Stimulated activated naive CD8-positive, alpha-beta T cell treated with anti-CD3 and anti-CD28 coated beads, Interleukin-15, Interleukin-2, amounts not matched to agents 100 ng/mL and 50 ng/mL, for 24 hours (primary cell): ENCODE data around the gene ZMIZ2.
"Not testable (repeated sequence)": the region's sequence is repeated elsewhere in the genome, so short reads cannot be mapped to it uniquely, and the experiment has no call there.

Experiments
- H3K27ac Mint-ChIP-seq: one replicate; pipeline ENCODE4 v1.8.0; 2021; ENCODE audit warnings: mild to moderate bottlenecking, mixed read lengths
- H3K27me3 Mint-ChIP-seq: one replicate; pipeline ENCODE4 v1.8.0; 2021; ENCODE audit warnings: mixed read lengths
- H3K36me3 Mint-ChIP-seq: one replicate; pipeline ENCODE4 v1.8.0; 2021; ENCODE audit warnings: low read depth, mixed read lengths
- H3K4me1 Mint-ChIP-seq: one replicate; pipeline ENCODE4 v1.8.0; 2021; ENCODE audit warnings: low read depth, mixed read lengths
- H3K4me3 Mint-ChIP-seq: one replicate; pipeline ENCODE4 v1.8.0; 2021; ENCODE audit warnings: mild to moderate bottlenecking, mixed read lengths
- H3K9me3 Mint-ChIP-seq: one replicate; pipeline ENCODE4 v1.8.0; 2021; ENCODE audit warnings: mixed read lengths

The ZMIZ2 gene

GRCh38 chr7:44769376-44769775 is 20.7 kb downstream of the ZMIZ2 start:
- Mint-ChIP-seq H3K4me3 (no peak overlapping the region), H3K27ac (peak overlapping the region; percentile 85), H3K9me3 (no peaks in the 10 kb centered on the region), H3K4me1 (peaks cover 42% of the 10 kb centered on the region), H3K36me3 (peaks cover 35% of the 10 kb centered on the region), H3K27me3 (no peaks in the 10 kb centered on the region)

GRCh38 chr7:44769776-44770294 is 21.2 kb downstream of the ZMIZ2 start:
- H3K36me3 Mint-ChIP-seq = peaks cover 32% of the 10 kb centered on the region
- H3K4me3 Mint-ChIP-seq = no peak overlapping the region
- peaks cover 42% of the 10 kb centered on the region for H3K4me1 Mint-ChIP-seq
- peak overlapping the region; percentile 85 for H3K27ac Mint-ChIP-seq
- H3K9me3 Mint-ChIP-seq = no peaks in the 10 kb centered on the region
- no peaks in the 10 kb centered on the region for H3K27me3 Mint-ChIP-seq

GRCh38 chr7:44771358-44771757 is 22.7 kb downstream of the ZMIZ2 start:
- Mint-ChIP-seq H3K27me3 (no peaks in the 10 kb centered on the region), H3K4me1 (peaks cover 42% of the 10 kb centered on the region), H3K36me3 (peaks cover 28% of the 10 kb centered on the region), H3K27ac (peak overlapping the region; percentile 41), H3K4me3 (no peak overlapping the region), H3K9me3 (no peaks in the 10 kb centered on the region)

GRCh38 chr7:44772440-44772839 is 23.8 kb downstream of the ZMIZ2 start:
- Mint-ChIP-seq H3K27me3 (no peaks in the 10 kb centered on the region), H3K36me3 (peaks cover 22% of the 10 kb centered on the region), H3K9me3 (no peaks in the 10 kb centered on the region), H3K27ac (no peak overlapping the region), H3K4me3 (no peak overlapping the region), H3K4me1 (peaks cover 35% of the 10 kb centered on the region)

- no peaks in the 10 kb centered on the region for H3K9me3 Mint-ChIP-seq
- H3K27ac Mint-ChIP-seq = no peak overlapping the region
- H3K4me3 Mint-ChIP-seq = no peak overlapping the region
- H3K4me1 Mint-ChIP-seq = peaks cover 31% of the 10 kb centered on the region
- peaks cover 18% of the 10 kb centered on the region for H3K36me3 Mint-ChIP-seq
- no peaks in the 10 kb centered on the region for H3K27me3 Mint-ChIP-seq
Measured at GRCh38 chr7:44772867-44773266, 24.2 kb downstream of the ZMIZ2 start.

- not testable (repeated sequence) for H3K9me3 Mint-ChIP-seq, H3K27ac Mint-ChIP-seq, H3K36me3 Mint-ChIP-seq, H3K4me3 Mint-ChIP-seq, H3K27me3 Mint-ChIP-seq
- H3K4me1 Mint-ChIP-seq = peaks cover 15% of the 10 kb centered on the region
Measured at GRCh38 chr7:44774486-44774885, 25.8 kb downstream of the ZMIZ2 start.

GRCh38 chr7:44775383-44776107 is 26.9 kb downstream of the ZMIZ2 start:
- peaks cover 5% of the 10 kb centered on the region for H3K4me1 Mint-ChIP-seq
- H3K9me3 Mint-ChIP-seq = no peaks in the 10 kb centered on the region
- no peak overlapping the region for H3K27ac Mint-ChIP-seq
- H3K36me3 Mint-ChIP-seq = no peaks in the 10 kb centered on the region
- H3K4me3 Mint-ChIP-seq = no peak overlapping the region
- no peaks in the 10 kb centered on the region for H3K27me3 Mint-ChIP-seq

GRCh38 chr7:44776211-44776610 is 27.6 kb downstream of the ZMIZ2 start:
- peaks cover 4% of the 10 kb centered on the region for H3K4me1 Mint-ChIP-seq
- H3K27ac Mint-ChIP-seq = no peak overlapping the region
- H3K4me3 Mint-ChIP-seq = no peak overlapping the region
- no peaks in the 10 kb centered on the region for H3K9me3 Mint-ChIP-seq
- no peaks in the 10 kb centered on the region for H3K36me3 Mint-ChIP-seq
- H3K27me3 Mint-ChIP-seq = no peaks in the 10 kb centered on the region

- Mint-ChIP-seq H3K9me3 (peaks cover 6% of the 10 kb centered on the region), H3K4me3 (no peak overlapping the region), H3K4me1 (no peaks in the 10 kb centered on the region), H3K27ac (no peak overlapping the region), H3K36me3 (peaks cover 4% of the 10 kb centered on the region), H3K27me3 (no peaks in the 10 kb centered on the region)
Measured at GRCh38 chr7:44782460-44782859, 33.8 kb downstream of the ZMIZ2 start.

GRCh38 chr7:44783407-44783806 is 34.8 kb downstream of the ZMIZ2 start:
- Mint-ChIP-seq H3K4me1 (no peaks in the 10 kb centered on the region), H3K27me3 (no peaks in the 10 kb centered on the region), H3K36me3 (peaks cover 4% of the 10 kb centered on the region), H3K27ac (no peak overlapping the region), H3K4me3 (no peak overlapping the region), H3K9me3 (peaks cover 6% of the 10 kb centered on the region)

- H3K27ac Mint-ChIP-seq = no peak overlapping the region
- no peak overlapping the region for H3K4me3 Mint-ChIP-seq
- H3K4me1 Mint-ChIP-seq = no peaks in the 10 kb centered on the region
- H3K36me3 Mint-ChIP-seq = peaks cover 4% of the 10 kb centered on the region
- H3K27me3 Mint-ChIP-seq = no peaks in the 10 kb centered on the region
- H3K9me3 Mint-ChIP-seq = peaks cover 6% of the 10 kb centered on the region
Measured at GRCh38 chr7:44784364-44784763, 35.7 kb downstream of the ZMIZ2 start.

GRCh38 chr7:44785218-44785617 is 36.6 kb downstream of the ZMIZ2 start:
- H3K27me3 Mint-ChIP-seq, H3K4me3 Mint-ChIP-seq, H3K27ac Mint-ChIP-seq, H3K9me3 Mint-ChIP-seq, H3K36me3 Mint-ChIP-seq, H3K4me1 Mint-ChIP-seq: not testable (repeated sequence)

GRCh38 chr7:44787041-44787440 is 38.4 kb downstream of the ZMIZ2 start:
- H3K4me3 Mint-ChIP-seq = no peak overlapping the region

GRCh38 chr7:44787762-44788161 is 39.1 kb downstream of the ZMIZ2 start:
- Mint-ChIP-seq H3K36me3 (peaks cover 4% of the 10 kb centered on the region), H3K9me3 (peaks cover 6% of the 10 kb centered on the region), H3K4me3 (no peak overlapping the region), H3K4me1 (no peaks in the 10 kb centered on the region), H3K27me3 (no peaks in the 10 kb centered on the region), H3K27ac (no peak overlapping the region)

More at GRCh38 chr7:44787041-44787440, 38.4 kb downstream of the ZMIZ2 start:
- Mint-ChIP-seq H3K9me3 (peaks cover 6% of the 10 kb centered on the region), H3K36me3 (peaks cover 4% of the 10 kb centered on the region), H3K27me3 (no peaks in the 10 kb centered on the region), H3K27ac (no peak overlapping the region), H3K4me1 (no peaks in the 10 kb centered on the region)

GRCh38 chr7:44789990-44790389 is 41.3 kb downstream of the ZMIZ2 start:
- Mint-ChIP-seq H3K4me1 (no peaks in the 10 kb centered on the region), H3K4me3 (no peak overlapping the region), H3K27ac (no peak overlapping the region), H3K9me3 (no peaks in the 10 kb centered on the region), H3K27me3 (no peaks in the 10 kb centered on the region), H3K36me3 (no peaks in the 10 kb centered on the region)
